ENCODE data around the gene PRTG.
A peak's percentile ranks its signal among the peaks of the same experiment; 100 is the strongest.
"Not testable (repeated sequence)": the region's sequence is repeated elsewhere in the genome, so short reads cannot be mapped to it uniquely, and the experiment has no call there.

Gene PRTG

GRCh38 chr15:55742927-55743728 is at the start of gene PRTG:
Gene PRTG (minus strand): TSS chr15:55743152. CDS start chr15:55742931, 221 bp downstream.
- intact Hi-C loops (cut with DNase I): no loop called here
- DNase-seq: peak in 8 of 10 donors; percentile 10 to 88 (median 50)

- intact Hi-C loops (cut with DNase I): no loop called here
- peak in 1 of 10 donors; percentile 30 for DNase-seq
Observed at GRCh38 chr15:55791551-55792400, 48.8 kb upstream of the PRTG start.

- intact Hi-C loops (cut with DNase I): no loop called here
- DNase-seq: peak in 3 of 10 donors; percentile 22 to 45 (median 27)
Observed at GRCh38 chr15:55789066-55789660, 46.2 kb upstream of the PRTG start.

- intact Hi-C loops (cut with DNase I): no loop called here
- DNase-seq: no peak
Observed at GRCh38 chr15:55786341-55786740, 43.4 kb upstream of the PRTG start.

GRCh38 chr15:55785593-55785992 is 42.6 kb upstream of the PRTG start:
- intact Hi-C loops (cut with DNase I): not testable (repeated sequence)
- peak in 1 of 10 donors; percentile 27 for DNase-seq

GRCh38 chr15:55784286-55784685 is 41.3 kb upstream of the PRTG start:
- no peak for DNase-seq
- intact Hi-C loops (cut with DNase I): no loop called here

- intact Hi-C loops (cut with DNase I): no loop called here
- no peak for DNase-seq
Observed at GRCh38 chr15:55782901-55783300, 39.9 kb upstream of the PRTG start.

GRCh38 chr15:55780292-55780691 is 37.3 kb upstream of the PRTG start:
- no peak for DNase-seq
- intact Hi-C loops (cut with DNase I): no loop called here

- no peak for DNase-seq
- intact Hi-C loops (cut with DNase I): no loop called here
Observed at GRCh38 chr15:55778932-55779331, 36.0 kb upstream of the PRTG start.

- intact Hi-C loops (cut with DNase I): no loop called here
- DNase-seq: peak in 1 of 10 donors; percentile 23
Observed at GRCh38 chr15:55775316-55775715, 32.4 kb upstream of the PRTG start.

- intact Hi-C loops (cut with DNase I): no loop called here
- peak in 5 of 10 donors; percentile 10 to 48 (median 19) for DNase-seq
Observed at GRCh38 chr15:55774113-55774970, 31.4 kb upstream of the PRTG start.

- no peak for DNase-seq
- intact Hi-C loops (cut with DNase I): no loop called here
Observed at GRCh38 chr15:55770806-55771205, 27.9 kb upstream of the PRTG start.

GRCh38 chr15:55770261-55770660 is 27.3 kb upstream of the PRTG start:
- no peak for DNase-seq
- intact Hi-C loops (cut with DNase I): no loop called here

GRCh38 chr15:55768670-55769185 is 25.8 kb upstream of the PRTG start:
- intact Hi-C loops (cut with DNase I): no loop called here
- DNase-seq: no peak

- intact Hi-C loops (cut with DNase I): no loop called here
- no peak for DNase-seq
Observed at GRCh38 chr15:55766676-55767075, 23.7 kb upstream of the PRTG start.

- intact Hi-C loops (cut with DNase I): no loop called here
Observed at GRCh38 chr15:55764398-55764797, 21.4 kb upstream of the PRTG start.

GRCh38 chr15:55758580-55758986 is 15.6 kb upstream of the PRTG start:
- intact Hi-C loops (cut with DNase I): no loop called here

More at GRCh38 chr15:55764398-55764797, 21.4 kb upstream of the PRTG start:
- DNase-seq: no peak

GRCh38 chr15:55753433-55753832 is 10.5 kb upstream of the PRTG start:
- intact Hi-C loops (cut with DNase I): not testable (repeated sequence)

More at GRCh38 chr15:55758580-55758986, 15.6 kb upstream of the PRTG start:
- DNase-seq: peak in 1 of 10 donors; percentile 40

GRCh38 chr15:55750706-55751105 is 7.8 kb upstream of the PRTG start:
- no peak for DNase-seq
- intact Hi-C loops (cut with DNase I): no loop called here

More at GRCh38 chr15:55753433-55753832, 10.5 kb upstream of the PRTG start:
- DNase-seq: not testable (repeated sequence)

All from posterior cingulate gyrus (tissue), 11 donors.